ENCODE results near the gene MALRD1. TPM values are rescaled to one million over a fixed set of nuclear protein-coding genes. Genes with fewer than 3 reads are reported as not detected.

Gene MALRD1
- total and polyA plus RNA-seq, 2 of the 8 experiments (the other 6 are each of a cell fraction or from before 2014, with no cell fraction given): 0.32 to 0.35 TPM

- ChIA-PET CTCF (ENCODE audit: partially characterized antibody) (interaction anchor here (0.7 kb wide), 1 partner anchor 168 kb away, joined by 3 read pairs; no protein-coding TSS in a partner anchor), POLR2A (ENCODE audit: partially characterized antibody) (no interaction called here)
- WGBS, 2 experiments (ENCODE audit: extremely low coverage in 1 of 2, insufficient coverage in 1 of 2, insufficient read length in 1 of 2, insufficient replicate concordance in 2 of 2, low coverage in 1 of 2, low lambda C conversion rate in 2 of 2, missing lambda C conversion rate in 1 of 2): 83% methylated on average over 3 of the region's 3 CpGs; no CpG with 5 or more reads in 1 of the 2 experiments
These were observed 634.8 kb downstream of the MALRD1 start for GRCh38 chr10:19683356-19683755.

More at GRCh38 chr10:19683356-19683755, 634.8 kb downstream of the MALRD1 start:
- FAIRE-seq (no peak), DNase-seq (ENCODE audit: low read depth in 1 of 2, low spot score in 2 of 2) (no peak)
- Histone ChIP-seq H2AK5ac (ENCODE audit: low read depth, low read length) (no peak overlapping the region), H2BK20ac (ENCODE audit: low read length) (no peak overlapping the region), H3K9me3 (ENCODE audit: insufficient read depth in 2 of 2, low read depth in 1 of 2, low read length in 1 of 2) (no peaks in the 10 kb centered on the region), H2AFZ (ENCODE audit: low read length) (no peak overlapping the region), H3K79me1 (ENCODE audit: low read depth, low read length) (no peaks in the 10 kb centered on the region), H2BK12ac (ENCODE audit: low read depth, low read length) (no peak overlapping the region), H3K14ac (ENCODE audit: insufficient read length) (no peak overlapping the region), H3K4ac (replicated peaks; ENCODE audit: insufficient read length, low read depth, low read length) (no peak overlapping the region), H3K36me3 (ENCODE audit: control insufficient read depth in 2 of 4, insufficient read depth in 4 of 4, low read length in 3 of 4) (no peaks in the 10 kb centered on the region), H3K4me2 (ENCODE audit: insufficient read depth in 1 of 2, low read depth in 2 of 2, low read length in 2 of 2) (no peak overlapping the region), H4K8ac (ENCODE audit: extremely low read depth, insufficient read depth, low read length) (no peak overlapping the region), H4K20me1 (replicated peaks in 1 of 2; ENCODE audit: control insufficient read depth in 1 of 2, insufficient read depth in 2 of 2, low read length in 2 of 2) (no peaks in the 10 kb centered on the region), H3K4me1 (replicated peaks in 1 of 4; ENCODE audit: control insufficient read depth in 3 of 4, insufficient read depth in 4 of 4, low read length in 3 of 4) (peaks cover 0 to 2% (median 0%) of the 10 kb centered on the region in 4 experiments; a peak in 1 of 7 replicates), H2BK120ac (replicated peaks; ENCODE audit: low read depth, low read length) (no peak overlapping the region), H3K9ac (replicated peaks in 1 of 4; ENCODE audit: extremely low read depth in 1 of 4, low read depth in 3 of 4, low read length in 3 of 4) (no peak overlapping the region; a peak in 1 of 7 replicates), H3K27me3 (replicated peaks in 1 of 4; ENCODE audit: control insufficient read depth in 3 of 4, extremely low read depth in 1 of 4, insufficient read depth in 3 of 4, low read length in 3 of 4) (no peaks in the 10 kb centered on the region), H2BK5ac (ENCODE audit: low read depth, low read length) (no peak overlapping the region), H3K4me3 (ENCODE audit: extremely low read depth in 1 of 4, insufficient read depth in 2 of 4, low read depth in 3 of 4, low read length in 4 of 4) (no peak overlapping the region), H3K18ac (ENCODE audit: extremely low read depth, low read length) (no peak overlapping the region), H3K79me2 (ENCODE audit: control insufficient read depth in 1 of 2, insufficient read depth in 2 of 2, low read length in 2 of 2) (no peaks in the 10 kb centered on the region), H3K27ac (ENCODE audit: low read depth, low read length) (no peak overlapping the region), H3K23me2 (ENCODE audit: low read depth, low read length) (no peaks in the 10 kb centered on the region), H4K91ac (replicated peaks; ENCODE audit: insufficient read length, low read length) (no peak overlapping the region), H4K5ac (ENCODE audit: insufficient read length, low read depth, low read length) (no peak overlapping the region), H2BK15ac (ENCODE audit: low read length) (no peak overlapping the region), H3K23ac (ENCODE audit: insufficient read length) (no peak overlapping the region), H3K56ac (replicated peaks; ENCODE audit: insufficient read length, low read depth, low read length) (no peak overlapping the region)
- TF ChIP-seq KDM5A (IDR thresholded peaks at IDR 0.05; ENCODE audit: low read length) (no peak), RBBP5 (IDR thresholded peaks at IDR 0.05; ENCODE audit: borderline replicate concordance, low read depth, low read length) (no peak), POU5F1 (IDR thresholded peaks at IDR 0.05; ENCODE audit: low read depth, low read length) (no peak), MAFK (IDR thresholded peaks at IDR 0.05; ENCODE audit: low read depth, low read length) (no peak), NANOG (IDR thresholded peaks at IDR 0.05; ENCODE audit: insufficient read depth, low read depth, low read length, poor library complexity, severe bottlenecking) (no peak), YY1 (IDR thresholded peaks at IDR 0.05; ENCODE audit: low read depth, low read length) (no peak), TEAD4 (IDR thresholded peaks at IDR 0.05; ENCODE audit: low read depth, low read length) (no peak)
